ENCODE data around the gene VAMP3. TPM values are rescaled to one million over a fixed set of nuclear protein-coding genes. Genes with fewer than 3 reads are reported as not detected.
A peak's percentile ranks its signal among the peaks of the same experiment; 100 is the strongest.

The VAMP3 gene
- total RNA-seq, 2 experiments from 2014 or later = 35.0 to 36.5 TPM

GRCh38 chr1:7749126-7749525 is 22.0 kb upstream of the VAMP3 start:
- peaks cover 10% of the 10 kb centered on the region for H3K27me3 Mint-ChIP-seq
- ChIA-PET POLR2A (no interaction called here), CTCF (interaction anchor here (1.2 to 8.6 kb wide), 3 partner anchors 68 to 82 kb away, joined by 3 to 281 read pairs (median 3); no protein-coding TSS in a partner anchor)
- no peak overlapping the region for H3K27ac Mint-ChIP-seq
- no peaks in the 10 kb centered on the region for H3K36me3 Mint-ChIP-seq (ENCODE audit: low read depth)
- peaks cover 36% of the 10 kb centered on the region for H3K4me1 Mint-ChIP-seq
- no peak for DNase-seq
- no peaks in the 10 kb centered on the region for H3K9me3 Mint-ChIP-seq
- H3K4me3 Mint-ChIP-seq = no peak overlapping the region

GRCh38 chr1:7751174-7751573 is 19.9 kb upstream of the VAMP3 start:
- H3K27me3 Mint-ChIP-seq = peaks cover 9% of the 10 kb centered on the region
- no peaks in the 10 kb centered on the region for H3K9me3 Mint-ChIP-seq
- no peak for DNase-seq
- H3K4me3 Mint-ChIP-seq = no peak overlapping the region
- H3K4me1 Mint-ChIP-seq = peaks cover 40% of the 10 kb centered on the region
- H3K27ac Mint-ChIP-seq = no peak overlapping the region
- H3K36me3 Mint-ChIP-seq (ENCODE audit: low read depth) = no peaks in the 10 kb centered on the region
- CTCF ChIA-PET = interaction anchor here (1.0 to 8.6 kb wide), 7 partner anchors 9 to 225 kb away, joined by 3 to 281 read pairs (median 20); no protein-coding TSS in a partner anchor
- POLR2A ChIA-PET = interaction anchor here (0.7 kb wide), 1 partner anchor 21 kb away, joined by 3 read pairs; no protein-coding TSS in a partner anchor

GRCh38 chr1:7752512-7753417 is 18.3 kb upstream of the VAMP3 start:
- H3K27me3 Mint-ChIP-seq = peaks cover 9% of the 10 kb centered on the region
- H3K36me3 Mint-ChIP-seq (ENCODE audit: low read depth) = no peaks in the 10 kb centered on the region
- ChIA-PET CTCF (interaction anchor here (0.5 to 8.6 kb wide), 33 partner anchors 9 to 285 kb away, joined by 3 to 281 read pairs (median 5); no protein-coding TSS in a partner anchor), POLR2A (interaction anchor here (0.7 to 2.4 kb wide), 6 partner anchors 19 to 88 kb away, joined by 3 to 19 read pairs (median 3); partner anchors contain the start of gene VAMP3)
- peaks cover 40% of the 10 kb centered on the region for H3K4me1 Mint-ChIP-seq
- H3K4me3 Mint-ChIP-seq = no peak overlapping the region
- DNase-seq = peak; percentile 48
- H3K9me3 Mint-ChIP-seq = no peaks in the 10 kb centered on the region
- no peak overlapping the region for H3K27ac Mint-ChIP-seq

GRCh38 chr1:7753641-7754040 is 17.5 kb upstream of the VAMP3 start:
- H3K4me3 Mint-ChIP-seq = no peak overlapping the region
- no peak for DNase-seq
- H3K9me3 Mint-ChIP-seq = no peaks in the 10 kb centered on the region
- ChIA-PET POLR2A (interaction anchor here (0.7 to 2.4 kb wide), 3 partner anchors 50 to 89 kb away, joined by 3 to 19 read pairs (median 3); no protein-coding TSS in a partner anchor), CTCF (interaction anchor here (0.7 to 8.6 kb wide), 15 partner anchors 8 to 150 kb away, joined by 3 to 281 read pairs (median 9); no protein-coding TSS in a partner anchor)
- H3K27ac Mint-ChIP-seq = no peak overlapping the region
- no peaks in the 10 kb centered on the region for H3K36me3 Mint-ChIP-seq (ENCODE audit: low read depth)
- peaks cover 33% of the 10 kb centered on the region for H3K4me1 Mint-ChIP-seq
- H3K27me3 Mint-ChIP-seq = peaks cover 9% of the 10 kb centered on the region

- ChIA-PET CTCF (interaction anchor here (0.7 to 8.6 kb wide), 8 partner anchors 8 to 195 kb away, joined by 3 to 281 read pairs (median 16); no protein-coding TSS in a partner anchor), POLR2A (interaction anchor here (2.4 kb wide), 1 partner anchor 85 kb away, joined by 19 read pairs; no protein-coding TSS in a partner anchor)
- Mint-ChIP-seq H3K27me3 (peaks cover 9% of the 10 kb centered on the region), H3K27ac (no peak overlapping the region), H3K4me3 (no peak overlapping the region), H3K4me1 (peaks cover 31% of the 10 kb centered on the region), H3K36me3 (ENCODE audit: low read depth) (no peaks in the 10 kb centered on the region), H3K9me3 (no peaks in the 10 kb centered on the region)
- no peak for DNase-seq
These were observed 16.9 kb upstream of the VAMP3 start for GRCh38 chr1:7754234-7754633.

GRCh38 chr1:7755448-7755847 is 15.6 kb upstream of the VAMP3 start:
- Mint-ChIP-seq H3K36me3 (ENCODE audit: low read depth) (no peaks in the 10 kb centered on the region), H3K4me3 (no peak overlapping the region), H3K27ac (no peak overlapping the region), H3K9me3 (no peaks in the 10 kb centered on the region), H3K4me1 (peaks cover 31% of the 10 kb centered on the region), H3K27me3 (peaks cover 9% of the 10 kb centered on the region)
- POLR2A ChIA-PET = interaction anchor here (0.8 kb wide), 1 partner anchor 89 kb away, joined by 3 read pairs; no protein-coding TSS in a partner anchor
- CTCF ChIA-PET = interaction anchor here (0.7 to 8.6 kb wide), 7 partner anchors 13 to 194 kb away, joined by 3 to 281 read pairs (median 3); no protein-coding TSS in a partner anchor
- no peak for DNase-seq

- H3K4me3 Mint-ChIP-seq = no peak overlapping the region
- ChIA-PET POLR2A (interaction anchor here (1.8 kb wide), 1 partner anchor 11 kb away, joined by 10 read pairs; the partner anchor contains the start of gene VAMP3), CTCF (interaction anchor here (0.7 to 3.7 kb wide), 2 partner anchors 7 to 93 kb away, joined by 3 to 41 read pairs; no protein-coding TSS in a partner anchor)
- H3K9me3 Mint-ChIP-seq = no peaks in the 10 kb centered on the region
- DNase-seq = no peak
- peaks cover 11% of the 10 kb centered on the region for H3K27me3 Mint-ChIP-seq
- no peaks in the 10 kb centered on the region for H3K4me1 Mint-ChIP-seq
- no peak overlapping the region for H3K27ac Mint-ChIP-seq
- no peaks in the 10 kb centered on the region for H3K36me3 Mint-ChIP-seq (ENCODE audit: low read depth)
These were observed 10.9 kb upstream of the VAMP3 start for GRCh38 chr1:7760245-7760644.

GRCh38 chr1:7761103-7761502 is 10.0 kb upstream of the VAMP3 start:
- H3K27ac Mint-ChIP-seq = no peak overlapping the region
- peaks cover 12% of the 10 kb centered on the region for H3K27me3 Mint-ChIP-seq
- no peak overlapping the region for H3K4me3 Mint-ChIP-seq
- DNase-seq = no peak
- CTCF ChIA-PET = interaction anchor here (0.7 to 3.7 kb wide), 3 partner anchors 8 to 94 kb away, joined by 3 to 41 read pairs (median 13); no protein-coding TSS in a partner anchor
- no peaks in the 10 kb centered on the region for H3K36me3 Mint-ChIP-seq (ENCODE audit: low read depth)
- H3K4me1 Mint-ChIP-seq = no peaks in the 10 kb centered on the region
- POLR2A ChIA-PET = interaction anchor here (0.9 to 1.8 kb wide), 2 partner anchors 10 to 1543 kb away, joined by 3 to 10 read pairs; partner anchors contain the start of gene VAMP3
- no peaks in the 10 kb centered on the region for H3K9me3 Mint-ChIP-seq

GRCh38 chr1:7767176-7767575 is 3.9 kb upstream of the VAMP3 start:
- Mint-ChIP-seq H3K36me3 (ENCODE audit: low read depth) (peaks cover 4% of the 10 kb centered on the region), H3K27ac (no peak overlapping the region), H3K9me3 (no peaks in the 10 kb centered on the region), H3K27me3 (peaks cover 41% of the 10 kb centered on the region), H3K4me1 (peaks cover 9% of the 10 kb centered on the region), H3K4me3 (no peak overlapping the region)
- POLR2A ChIA-PET = no interaction called here
- CTCF ChIA-PET = interaction anchor here (0.8 kb wide), 1 partner anchor 14 kb away, joined by 3 read pairs; no protein-coding TSS in a partner anchor
- DNase-seq = no peak

GRCh38 chr1:7768583-7768982 is 2.5 kb upstream of the VAMP3 start:
- POLR2A ChIA-PET = no interaction called here
- H3K27me3 Mint-ChIP-seq = peaks cover 35% of the 10 kb centered on the region
- CTCF ChIA-PET = interaction anchor here (1.1 to 3.1 kb wide), 3 partner anchors 16 to 101 kb away, joined by 4 to 23 read pairs (median 7); no protein-coding TSS in a partner anchor
- DNase-seq = no peak
- H3K27ac Mint-ChIP-seq = no peak overlapping the region
- H3K9me3 Mint-ChIP-seq = no peaks in the 10 kb centered on the region
- H3K4me3 Mint-ChIP-seq = no peak overlapping the region
- peaks cover 15% of the 10 kb centered on the region for H3K36me3 Mint-ChIP-seq (ENCODE audit: low read depth)
- peaks cover 22% of the 10 kb centered on the region for H3K4me1 Mint-ChIP-seq

- peaks cover 32% of the 10 kb centered on the region for H3K27me3 Mint-ChIP-seq
- no peak overlapping the region for H3K27ac Mint-ChIP-seq
- H3K4me3 Mint-ChIP-seq = peak overlapping the region; percentile 13
- H3K36me3 Mint-ChIP-seq (ENCODE audit: low read depth) = peaks cover 23% of the 10 kb centered on the region
- CTCF ChIA-PET = interaction anchor here (2.4 to 3.1 kb wide), 2 partner anchors 17 to 101 kb away, joined by 7 to 23 read pairs; no protein-coding TSS in a partner anchor
- H3K9me3 Mint-ChIP-seq = no peaks in the 10 kb centered on the region
- POLR2A ChIA-PET = interaction anchor here (1.3 kb wide), 1 partner anchor 11 kb away, joined by 3 read pairs; no protein-coding TSS in a partner anchor
- DNase-seq = no peak
- H3K4me1 Mint-ChIP-seq = peaks cover 28% of the 10 kb centered on the region
These were observed 1.3 kb upstream of the VAMP3 start for GRCh38 chr1:7769673-7770412.

GRCh38 chr1:7770669-7770996 is 463 bp upstream of the VAMP3 start:
- Mint-ChIP-seq H3K4me3 (peak overlapping the region; percentile 80), H3K9me3 (no peaks in the 10 kb centered on the region), H3K27ac (peak overlapping the region; percentile 67), H3K4me1 (peaks cover 30% of the 10 kb centered on the region), H3K27me3 (peaks cover 31% of the 10 kb centered on the region), H3K36me3 (ENCODE audit: low read depth) (peaks cover 26% of the 10 kb centered on the region)
- no peak for DNase-seq
- ChIA-PET CTCF (interaction anchor here (1.3 to 3.1 kb wide), 3 partner anchors 18 to 102 kb away, joined by 3 to 23 read pairs (median 6); no protein-coding TSS in a partner anchor), POLR2A (interaction anchor here (1.4 to 2.0 kb wide), 3 partner anchors 10 to 12 kb away, joined by 9 to 12 read pairs (median 10); no protein-coding TSS in a partner anchor)
